ENCODE data around the gene SDK2.

The SDK2 gene

DNA sequence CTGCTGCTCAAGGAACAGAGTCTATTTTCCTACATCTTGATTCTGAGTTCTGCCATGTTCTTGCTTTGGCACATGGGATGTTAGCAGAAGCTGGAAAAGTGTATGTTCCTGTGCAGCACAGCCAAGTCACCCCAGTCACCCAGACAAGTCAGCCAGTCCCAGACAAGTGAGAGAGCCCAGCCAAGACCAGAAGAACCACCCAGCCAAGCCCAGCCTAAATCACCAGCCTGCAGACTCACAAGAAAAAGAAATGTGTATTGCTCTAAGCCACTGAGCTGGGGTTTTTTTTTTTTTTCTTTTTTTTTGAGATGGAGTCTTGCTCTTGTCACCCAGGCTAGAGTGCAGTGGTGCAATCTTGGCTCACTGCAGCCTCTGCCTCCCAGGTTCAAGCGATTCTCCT is 191.2 kb downstream of the SDK2 start:
- Histone ChIP-seq H3K9ac (ENCODE audit: low read length) (no peak overlapping the region), H3K4me1 (ENCODE audit: control insufficient read depth, insufficient read depth, low read length) (peaks cover 9% of the 10 kb centered on the region), H3K36me3 (ENCODE audit: control insufficient read depth, insufficient read depth, low read length) (no peaks in the 10 kb centered on the region), H3K9me3 (ENCODE audit: control insufficient read depth, low read length) (no peaks in the 10 kb centered on the region), H3K4me3 (ENCODE audit: low read length) (no peak overlapping the region), H3K27me3 (ENCODE audit: control insufficient read depth, insufficient read depth, low read length) (no peaks in the 10 kb centered on the region)

DNA sequence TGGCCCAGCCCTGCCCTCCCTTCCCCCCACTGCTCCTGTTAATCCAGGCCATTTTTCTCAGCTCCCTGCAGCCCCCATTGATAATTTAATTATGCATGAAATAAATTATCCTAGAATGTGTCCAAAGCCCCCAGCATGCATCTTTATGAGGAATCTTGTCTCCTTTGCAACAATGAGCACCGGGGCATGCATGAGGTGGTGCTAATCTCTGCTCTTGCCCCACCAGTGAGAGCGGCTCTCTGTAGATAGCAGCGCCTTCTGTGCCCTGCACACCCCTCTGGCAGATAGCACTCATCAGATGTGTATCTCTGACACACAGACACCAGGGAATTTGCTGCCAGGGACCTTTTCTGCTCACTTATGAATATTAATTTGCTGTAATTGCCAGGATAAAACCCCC is 192.2 kb downstream of the SDK2 start:
- H3K4me1 ChIP-seq (ENCODE audit: control insufficient read depth, insufficient read depth, low read length), result peaks cover 9% of the 10 kb centered on the region
- no peak overlapping the region for H3K4me3 ChIP-seq (ENCODE audit: low read length)
- H3K9ac ChIP-seq (ENCODE audit: low read length), result no peak overlapping the region
- H3K9me3 ChIP-seq (ENCODE audit: control insufficient read depth, low read length), result no peaks in the 10 kb centered on the region
- H3K36me3 ChIP-seq (ENCODE audit: control insufficient read depth, insufficient read depth, low read length), result no peaks in the 10 kb centered on the region
- no peaks in the 10 kb centered on the region for H3K27me3 ChIP-seq (ENCODE audit: control insufficient read depth, insufficient read depth, low read length)

- Histone ChIP-seq H3K9me3 (ENCODE audit: control insufficient read depth, low read length) (no peaks in the 10 kb centered on the region), H3K9ac (ENCODE audit: low read length) (no peak overlapping the region), H3K4me1 (ENCODE audit: control insufficient read depth, insufficient read depth, low read length) (no peaks in the 10 kb centered on the region), H3K27me3 (ENCODE audit: control insufficient read depth, insufficient read depth, low read length) (no peaks in the 10 kb centered on the region), H3K36me3 (ENCODE audit: control insufficient read depth, insufficient read depth, low read length) (no peaks in the 10 kb centered on the region), H3K4me3 (ENCODE audit: low read length) (no peak overlapping the region)
Measured at GRCh38 chr17:73447319-73447718, 196.9 kb downstream of the SDK2 start.

DNA sequence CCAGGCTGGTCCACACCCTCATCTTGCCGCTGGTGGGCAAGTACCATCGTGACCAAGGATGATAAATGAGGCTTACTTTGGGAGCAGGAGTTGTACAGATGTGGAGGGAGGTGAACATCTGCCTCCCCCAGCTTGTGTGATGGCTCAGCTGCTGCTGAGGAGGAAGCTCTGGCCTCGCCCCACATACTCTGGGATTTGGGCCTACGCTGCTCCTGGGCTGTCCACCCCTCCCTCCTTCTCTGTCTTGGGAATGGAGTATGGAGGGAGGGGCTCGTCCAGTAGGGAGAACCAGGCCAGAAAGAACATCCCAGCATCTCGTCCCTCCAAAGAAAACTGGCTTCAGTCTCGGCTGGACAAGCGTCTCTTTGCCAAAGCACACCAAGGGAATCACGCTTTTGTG is 197.6 kb downstream of the SDK2 start:
- H3K4me3 ChIP-seq (ENCODE audit: low read length), result no peak overlapping the region
- H3K9ac ChIP-seq (ENCODE audit: low read length), result no peak overlapping the region
- H3K4me1 ChIP-seq (ENCODE audit: control insufficient read depth, insufficient read depth, low read length), result no peaks in the 10 kb centered on the region
- no peaks in the 10 kb centered on the region for H3K36me3 ChIP-seq (ENCODE audit: control insufficient read depth, insufficient read depth, low read length)
- no peaks in the 10 kb centered on the region for H3K9me3 ChIP-seq (ENCODE audit: control insufficient read depth, low read length)
- H3K27me3 ChIP-seq (ENCODE audit: control insufficient read depth, insufficient read depth, low read length), result no peaks in the 10 kb centered on the region

GRCh38 chr17:73445466-73445865 is 198.8 kb downstream of the SDK2 start:
- H3K9me3 ChIP-seq (ENCODE audit: control insufficient read depth, low read length), result no peaks in the 10 kb centered on the region
- no peaks in the 10 kb centered on the region for H3K36me3 ChIP-seq (ENCODE audit: control insufficient read depth, insufficient read depth, low read length)
- no peak overlapping the region for H3K9ac ChIP-seq (ENCODE audit: low read length)
- no peaks in the 10 kb centered on the region for H3K27me3 ChIP-seq (ENCODE audit: control insufficient read depth, insufficient read depth, low read length)
- no peaks in the 10 kb centered on the region for H3K4me1 ChIP-seq (ENCODE audit: control insufficient read depth, insufficient read depth, low read length)
- no peak overlapping the region for H3K4me3 ChIP-seq (ENCODE audit: low read length)

DNA sequence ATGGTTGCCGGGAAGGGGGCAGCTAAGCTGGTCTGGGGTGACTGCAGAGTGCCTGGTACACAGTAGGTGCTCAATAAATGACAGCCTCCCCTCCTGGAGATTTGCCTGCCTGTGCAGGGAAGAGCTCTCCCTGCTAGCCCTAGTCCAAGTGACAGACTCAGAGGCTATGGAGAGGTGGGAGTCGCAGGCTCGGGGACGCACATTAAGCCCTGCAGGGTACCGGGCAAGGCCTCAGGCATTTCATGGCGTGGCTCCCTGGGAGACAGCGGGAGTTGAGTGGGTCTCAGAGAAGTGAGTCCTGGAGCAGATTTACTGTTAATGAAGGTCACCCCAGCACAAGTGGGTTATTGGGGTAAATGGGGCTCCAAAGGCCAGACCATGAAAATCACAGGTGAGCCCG is 200.2 kb downstream of the SDK2 start:
- Histone ChIP-seq H3K27me3 (ENCODE audit: control insufficient read depth, insufficient read depth, low read length) (no peaks in the 10 kb centered on the region), H3K4me3 (ENCODE audit: low read length) (no peak overlapping the region), H3K9ac (ENCODE audit: low read length) (no peak overlapping the region), H3K4me1 (ENCODE audit: control insufficient read depth, insufficient read depth, low read length) (no peaks in the 10 kb centered on the region), H3K9me3 (ENCODE audit: control insufficient read depth, low read length) (no peaks in the 10 kb centered on the region), H3K36me3 (ENCODE audit: control insufficient read depth, insufficient read depth, low read length) (no peaks in the 10 kb centered on the region)

DNA sequence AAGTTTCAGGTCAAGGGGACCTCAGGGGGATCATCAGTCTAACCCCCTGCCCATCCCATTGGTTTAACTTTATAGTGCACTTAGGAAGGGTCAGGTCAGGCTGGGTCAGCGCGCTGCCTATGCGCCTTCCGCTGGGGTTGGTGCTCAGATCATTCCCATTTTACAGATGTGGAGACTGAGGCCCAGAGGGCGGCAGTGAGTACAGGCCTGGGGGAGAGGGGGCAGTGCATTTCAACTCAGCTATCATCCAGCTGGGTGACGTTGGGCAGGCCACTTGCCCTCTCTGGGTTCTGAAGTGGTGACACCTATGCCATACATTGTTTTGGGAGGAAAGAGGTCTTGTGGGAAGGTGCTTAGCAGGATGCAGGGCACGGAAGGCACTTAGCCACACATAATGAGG is 204.6 kb downstream of the SDK2 start:
- no peaks in the 10 kb centered on the region for H3K27me3 ChIP-seq (ENCODE audit: control insufficient read depth, insufficient read depth, low read length)
- no peaks in the 10 kb centered on the region for H3K9me3 ChIP-seq (ENCODE audit: control insufficient read depth, low read length)
- H3K4me1 ChIP-seq (ENCODE audit: control insufficient read depth, insufficient read depth, low read length), result no peaks in the 10 kb centered on the region
- no peak overlapping the region for H3K9ac ChIP-seq (ENCODE audit: low read length)
- H3K4me3 ChIP-seq (ENCODE audit: low read length), result no peak overlapping the region
- H3K36me3 ChIP-seq (ENCODE audit: control insufficient read depth, insufficient read depth, low read length), result no peaks in the 10 kb centered on the region

- Histone ChIP-seq H3K36me3 (ENCODE audit: control insufficient read depth, insufficient read depth, low read length) (no peaks in the 10 kb centered on the region), H3K4me1 (ENCODE audit: control insufficient read depth, insufficient read depth, low read length) (no peaks in the 10 kb centered on the region), H3K9me3 (ENCODE audit: control insufficient read depth, low read length) (no peaks in the 10 kb centered on the region), H3K4me3 (ENCODE audit: low read length) (no peak overlapping the region), H3K9ac (ENCODE audit: low read length) (no peak overlapping the region), H3K27me3 (ENCODE audit: control insufficient read depth, insufficient read depth, low read length) (no peaks in the 10 kb centered on the region)
Measured at GRCh38 chr17:73437826-73438225, 206.4 kb downstream of the SDK2 start.

DNA sequence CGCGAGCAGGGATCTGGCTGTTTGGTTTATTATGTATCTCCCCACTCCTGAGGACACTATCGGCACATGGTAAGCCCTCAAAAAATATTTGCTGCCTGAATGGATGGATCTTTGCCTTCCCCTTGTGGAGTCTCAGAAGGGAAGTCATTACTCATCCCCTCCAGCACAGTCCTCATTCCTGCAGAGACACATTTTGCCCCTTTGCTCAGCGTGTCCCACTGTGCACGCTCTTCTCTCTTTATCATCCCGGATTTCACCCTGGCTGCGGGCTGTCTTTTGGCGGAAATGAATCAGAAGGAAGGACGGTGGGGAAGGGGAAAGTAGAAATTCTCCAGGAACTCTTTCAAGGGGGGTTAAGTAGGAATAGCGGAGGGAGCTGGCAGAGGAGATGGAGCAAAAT is 207.3 kb downstream of the SDK2 start:
- Histone ChIP-seq H3K27me3 (ENCODE audit: control insufficient read depth, insufficient read depth, low read length) (no peaks in the 10 kb centered on the region), H3K4me1 (ENCODE audit: control insufficient read depth, insufficient read depth, low read length) (no peaks in the 10 kb centered on the region), H3K4me3 (ENCODE audit: low read length) (no peak overlapping the region), H3K9me3 (ENCODE audit: control insufficient read depth, low read length) (no peaks in the 10 kb centered on the region), H3K9ac (ENCODE audit: low read length) (no peak overlapping the region), H3K36me3 (ENCODE audit: control insufficient read depth, insufficient read depth, low read length) (no peaks in the 10 kb centered on the region)

DNA sequence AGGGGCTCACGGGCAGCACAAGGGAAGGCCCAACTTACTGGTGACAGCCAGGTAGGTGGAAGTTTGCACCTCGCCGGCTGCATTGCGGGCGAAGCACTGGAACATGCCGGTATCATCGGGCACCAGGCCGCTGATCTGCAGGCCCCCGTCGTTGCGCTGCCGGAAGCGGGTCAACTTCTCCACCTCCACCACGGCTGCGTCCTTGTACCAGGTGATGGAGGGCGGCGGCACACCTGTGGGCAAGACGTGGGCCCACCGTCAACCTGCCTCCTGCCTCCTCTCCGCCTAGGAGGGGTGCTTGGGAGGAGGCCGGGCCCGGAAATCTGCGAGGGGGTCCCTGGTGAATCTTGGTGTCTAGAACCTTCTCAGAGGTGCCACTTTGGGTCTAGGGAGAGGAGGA is 208.8 kb downstream of the SDK2 start:
- Histone ChIP-seq H3K9ac (ENCODE audit: low read length) (no peak overlapping the region), H3K27me3 (ENCODE audit: control insufficient read depth, insufficient read depth, low read length) (no peaks in the 10 kb centered on the region), H3K36me3 (ENCODE audit: control insufficient read depth, insufficient read depth, low read length) (no peaks in the 10 kb centered on the region), H3K4me3 (ENCODE audit: low read length) (no peak overlapping the region), H3K4me1 (ENCODE audit: control insufficient read depth, insufficient read depth, low read length) (no peaks in the 10 kb centered on the region), H3K9me3 (ENCODE audit: control insufficient read depth, low read length) (no peaks in the 10 kb centered on the region)

DNA sequence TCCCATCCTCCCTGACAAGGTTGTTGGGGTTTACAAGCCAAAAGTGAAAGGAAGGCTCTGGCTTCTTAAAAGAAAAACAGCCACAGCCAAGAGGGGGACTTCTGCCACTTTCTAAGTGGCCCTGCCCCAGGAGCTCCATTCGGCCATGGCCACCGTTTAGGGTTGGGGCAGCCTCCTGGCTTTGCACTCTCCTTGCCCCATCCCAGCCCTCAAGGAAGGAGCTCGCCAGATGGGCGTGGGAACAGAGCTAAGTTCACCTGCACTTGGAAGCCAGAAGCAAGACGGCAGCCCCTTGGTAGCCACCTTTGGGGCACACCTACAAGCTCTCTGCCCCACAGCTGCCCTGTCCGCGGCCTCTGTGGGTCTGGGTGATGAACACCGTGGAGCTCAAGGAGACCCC is 210.1 kb downstream of the SDK2 start:
- Histone ChIP-seq H3K4me1 (ENCODE audit: control insufficient read depth, insufficient read depth, low read length) (peaks cover 10% of the 10 kb centered on the region), H3K36me3 (ENCODE audit: control insufficient read depth, insufficient read depth, low read length) (no peaks in the 10 kb centered on the region), H3K9ac (ENCODE audit: low read length) (no peak overlapping the region), H3K27me3 (ENCODE audit: control insufficient read depth, insufficient read depth, low read length) (peaks cover 4% of the 10 kb centered on the region), H3K9me3 (ENCODE audit: control insufficient read depth, low read length) (no peaks in the 10 kb centered on the region), H3K4me3 (ENCODE audit: low read length) (no peak overlapping the region)

GRCh38 chr17:73433501-73433900 is 210.7 kb downstream of the SDK2 start:
- peaks cover 10% of the 10 kb centered on the region for H3K4me1 ChIP-seq (ENCODE audit: control insufficient read depth, insufficient read depth, low read length)
- no peaks in the 10 kb centered on the region for H3K36me3 ChIP-seq (ENCODE audit: control insufficient read depth, insufficient read depth, low read length)
- H3K9ac ChIP-seq (ENCODE audit: low read length), result no peak overlapping the region
- peaks cover 4% of the 10 kb centered on the region for H3K27me3 ChIP-seq (ENCODE audit: control insufficient read depth, insufficient read depth, low read length)
- no peaks in the 10 kb centered on the region for H3K9me3 ChIP-seq (ENCODE audit: control insufficient read depth, low read length)
- no peak overlapping the region for H3K4me3 ChIP-seq (ENCODE audit: low read length)

- Histone ChIP-seq H3K9ac (ENCODE audit: low read length) (no peak overlapping the region), H3K9me3 (ENCODE audit: control insufficient read depth, low read length) (no peaks in the 10 kb centered on the region), H3K4me3 (ENCODE audit: low read length) (no peak overlapping the region), H3K4me1 (ENCODE audit: control insufficient read depth, insufficient read depth, low read length) (peaks cover 10% of the 10 kb centered on the region), H3K36me3 (ENCODE audit: control insufficient read depth, insufficient read depth, low read length) (no peaks in the 10 kb centered on the region), H3K27me3 (ENCODE audit: control insufficient read depth, insufficient read depth, low read length) (peaks cover 4% of the 10 kb centered on the region)
Measured at GRCh38 chr17:73432624-73433190, 211.5 kb downstream of the SDK2 start.

Data from mucosa of stomach (tissue), 1 donor.